ENCODE measurements around the gene SULT1B1. TPM values are rescaled to one million over a fixed set of nuclear protein-coding genes. Genes with fewer than 3 reads are reported as not detected.

SULT1B1 gene
- total and polyA plus RNA-seq, 2 donors (not counting 1 experiment from before 2014, with no cell fraction given) = 0.03 TPM; not detected in 1

GRCh38 chr4:69731241-69731640 is 29.2 kb downstream of the SULT1B1 start:
- DNase-seq (ENCODE audit: low read depth in 2 of 2) = peak in 1 of 2 donors; percentile 58
- H2AFZ ChIP-seq (ENCODE audit: low read length) = no peak overlapping the region
- no peak overlapping the region for H3K9ac ChIP-seq (ENCODE audit: insufficient read depth, low read length)
- no peaks in the 10 kb centered on the region for H3K36me3 ChIP-seq (ENCODE audit: control insufficient read depth, insufficient read depth, low read length)
- no peak overlapping the region for H3K4me3 ChIP-seq (replicated peaks in 1 of 4; ENCODE audit: control extremely low read depth in 1 of 4, insufficient read depth in 1 of 4, low read depth in 3 of 4, low read length in 4 of 4)
- TF ChIP-seq, protein P1, sequence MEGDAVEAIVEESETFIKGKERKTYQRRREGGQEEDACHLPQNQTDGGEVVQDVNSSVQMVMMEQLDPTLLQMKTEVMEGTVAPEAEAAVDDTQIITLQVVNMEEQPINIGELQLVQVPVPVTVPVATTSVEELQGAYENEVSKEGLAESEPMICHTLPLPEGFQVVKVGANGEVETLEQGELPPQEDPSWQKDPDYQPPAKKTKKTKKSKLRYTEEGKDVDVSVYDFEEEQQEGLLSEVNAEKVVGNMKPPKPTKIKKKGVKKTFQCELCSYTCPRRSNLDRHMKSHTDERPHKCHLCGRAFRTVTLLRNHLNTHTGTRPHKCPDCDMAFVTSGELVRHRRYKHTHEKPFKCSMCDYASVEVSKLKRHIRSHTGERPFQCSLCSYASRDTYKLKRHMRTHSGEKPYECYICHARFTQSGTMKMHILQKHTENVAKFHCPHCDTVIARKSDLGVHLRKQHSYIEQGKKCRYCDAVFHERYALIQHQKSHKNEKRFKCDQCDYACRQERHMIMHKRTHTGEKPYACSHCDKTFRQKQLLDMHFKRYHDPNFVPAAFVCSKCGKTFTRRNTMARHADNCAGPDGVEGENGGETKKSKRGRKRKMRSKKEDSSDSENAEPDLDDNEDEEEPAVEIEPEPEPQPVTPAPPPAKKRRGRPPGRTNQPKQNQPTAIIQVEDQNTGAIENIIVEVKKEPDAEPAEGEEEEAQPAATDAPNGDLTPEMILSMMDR (conservative IDR thresholded peaks at IDR 0.05 in 1 of 2, IDR thresholded peaks at IDR 0.05 in 1 of 2; ENCODE audit: low read depth in 1 of 2, low read length in 2 of 2) = no peak
- no peak for TF ChIP-seq EZH2 (IDR thresholded peaks at IDR 0.05; ENCODE audit: low read length, missing control alignments)
- no peaks in the 10 kb centered on the region for H4K20me1 ChIP-seq (ENCODE audit: control insufficient read depth, extremely low read depth, insufficient read depth, low read length)
- no peak overlapping the region for H3K4me2 ChIP-seq (ENCODE audit: extremely low read depth, insufficient read depth, low read length)
- H3K4me1 ChIP-seq (ENCODE audit: control insufficient read depth, extremely low read depth, insufficient read depth, low read length) = no peaks in the 10 kb centered on the region
- H3K27ac ChIP-seq (ENCODE audit: insufficient read depth, low read length) = no peak overlapping the region
- H3K9me3 ChIP-seq (ENCODE audit: control insufficient read depth, insufficient read depth, low read depth, low read length) = no peaks in the 10 kb centered on the region
- H3K79me2 ChIP-seq (ENCODE audit: control insufficient read depth, insufficient read depth, low read length) = no peaks in the 10 kb centered on the region
- no peaks in the 10 kb centered on the region for H3K27me3 ChIP-seq (ENCODE audit: control insufficient read depth, insufficient read depth, low read length)

DNA sequence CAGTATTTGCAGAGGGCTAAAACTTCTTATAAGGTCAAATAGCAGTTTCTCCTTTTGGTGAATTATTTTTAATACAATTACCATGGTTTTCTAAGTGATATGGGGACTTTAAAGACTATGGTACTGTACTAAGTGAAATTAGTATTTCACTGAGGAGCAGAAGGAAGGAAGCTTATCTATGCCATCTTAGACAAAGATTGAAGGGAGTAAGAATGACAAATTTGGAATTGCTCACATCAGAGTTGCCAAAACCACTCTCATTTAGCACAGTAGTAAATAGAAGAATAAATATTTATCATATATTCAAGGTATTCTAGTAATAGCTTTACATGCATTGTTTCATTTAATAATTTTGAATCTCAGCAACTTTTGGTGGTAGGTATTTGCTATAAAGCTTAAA is 30.4 kb downstream of the SULT1B1 start:
- H3K36me3 ChIP-seq (ENCODE audit: control insufficient read depth, insufficient read depth, low read length) = no peaks in the 10 kb centered on the region
- TF ChIP-seq EZH2 (IDR thresholded peaks at IDR 0.05; ENCODE audit: low read length, missing control alignments) = no peak
- TF ChIP-seq, protein P1 (conservative IDR thresholded peaks at IDR 0.05 in 1 of 2, IDR thresholded peaks at IDR 0.05 in 1 of 2; ENCODE audit: low read depth in 1 of 2, low read length in 2 of 2) = no peak

GRCh38 chr4:69727926-69728325 is 32.5 kb downstream of the SULT1B1 start:
- no peak overlapping the region for H3K9ac ChIP-seq (ENCODE audit: insufficient read depth, low read length)
- H3K9me3 ChIP-seq (ENCODE audit: control insufficient read depth, insufficient read depth, low read depth, low read length) = no peaks in the 10 kb centered on the region
- no peaks in the 10 kb centered on the region for H3K79me2 ChIP-seq (ENCODE audit: control insufficient read depth, insufficient read depth, low read length)
- H3K27me3 ChIP-seq (ENCODE audit: control insufficient read depth, insufficient read depth, low read length) = no peaks in the 10 kb centered on the region
- TF ChIP-seq, protein P1 (conservative IDR thresholded peaks at IDR 0.05 in 1 of 2, IDR thresholded peaks at IDR 0.05 in 1 of 2; ENCODE audit: low read depth in 1 of 2, low read length in 2 of 2) = no peak
- TF ChIP-seq EZH2 (IDR thresholded peaks at IDR 0.05; ENCODE audit: low read length, missing control alignments) = no peak
- no peaks in the 10 kb centered on the region for H4K20me1 ChIP-seq (ENCODE audit: control insufficient read depth, extremely low read depth, insufficient read depth, low read length)
- H3K27ac ChIP-seq (ENCODE audit: insufficient read depth, low read length) = no peak overlapping the region
- no peaks in the 10 kb centered on the region for H3K36me3 ChIP-seq (ENCODE audit: control insufficient read depth, insufficient read depth, low read length)
- H2AFZ ChIP-seq (ENCODE audit: low read length) = no peak overlapping the region
- DNase-seq (ENCODE audit: low read depth in 2 of 2) = peak in 1 of 2 donors; percentile 72
- no peaks in the 10 kb centered on the region for H3K4me1 ChIP-seq (ENCODE audit: control insufficient read depth, extremely low read depth, insufficient read depth, low read length)
- H3K4me2 ChIP-seq (ENCODE audit: extremely low read depth, insufficient read depth, low read length) = no peak overlapping the region
- no peak overlapping the region for H3K4me3 ChIP-seq (replicated peaks in 1 of 4; ENCODE audit: control extremely low read depth in 1 of 4, insufficient read depth in 1 of 4, low read depth in 3 of 4, low read length in 4 of 4)

More for the DNA sequence above, 30.4 kb downstream of the SULT1B1 start:
- Histone ChIP-seq H4K20me1 (ENCODE audit: control insufficient read depth, extremely low read depth, insufficient read depth, low read length) (no peaks in the 10 kb centered on the region), H3K4me2 (ENCODE audit: extremely low read depth, insufficient read depth, low read length) (no peak overlapping the region), H3K79me2 (ENCODE audit: control insufficient read depth, insufficient read depth, low read length) (no peaks in the 10 kb centered on the region), H3K9me3 (ENCODE audit: control insufficient read depth, insufficient read depth, low read depth, low read length) (no peaks in the 10 kb centered on the region), H3K4me1 (ENCODE audit: control insufficient read depth, extremely low read depth, insufficient read depth, low read length) (no peaks in the 10 kb centered on the region), H3K27ac (ENCODE audit: insufficient read depth, low read length) (no peak overlapping the region), H3K27me3 (ENCODE audit: control insufficient read depth, insufficient read depth, low read length) (no peaks in the 10 kb centered on the region), H2AFZ (ENCODE audit: low read length) (no peak overlapping the region), H3K9ac (ENCODE audit: insufficient read depth, low read length) (no peak overlapping the region), H3K4me3 (replicated peaks in 1 of 4; ENCODE audit: control extremely low read depth in 1 of 4, insufficient read depth in 1 of 4, low read depth in 3 of 4, low read length in 4 of 4) (no peak overlapping the region)
- DNase-seq (ENCODE audit: low read depth in 2 of 2) = no peak
